Progenitor cell of endocrine pancreas (in vitro differentiated cells): ENCODE data around the gene PPAN. TPM values are rescaled to one million over a fixed set of nuclear protein-coding genes. Genes with fewer than 3 reads are reported as not detected.

Experiments used
- DNase-seq: peaks from one replicate; pipeline ENCODE4 v3.0.0; 2021; ENCODE audit warnings: low spot score; ENCODE audit not compliant: unreplicated experiment
- H3K27ac Mint-ChIP-seq: 2 replicates; pipeline ENCODE4 v1.8.0; 2021; ENCODE audit warnings: mild to moderate bottlenecking, moderate library complexity, mixed read lengths
- H3K27me3 Mint-ChIP-seq: 2 replicates; pipeline ENCODE4 v1.8.0; 2021; ENCODE audit warnings: mixed read lengths
- H3K36me3 Mint-ChIP-seq: 2 replicates; pipeline ENCODE4 v1.8.0; 2022; ENCODE audit warnings: mixed read lengths; ENCODE audit not compliant: insufficient read depth
- H3K4me1 Mint-ChIP-seq: 2 replicates; pipeline ENCODE4 v1.8.0; 2021; ENCODE audit warnings: low read depth, mixed read lengths
- H3K4me3 Mint-ChIP-seq: 2 replicates; pipeline ENCODE4 v1.8.0; 2021; ENCODE audit warnings: low read depth, mild to moderate bottlenecking, moderate library complexity, mixed read lengths
- H3K9me3 Mint-ChIP-seq: 2 replicates; pipeline ENCODE4 v1.8.0; 2021; ENCODE audit warnings: low read depth, mixed read lengths
- CTCF ChIP-seq: fragments of 200-600 bp; sonication (generic); IDR thresholded peaks from one replicate; pipeline ENCODE4 v1.5.0; 2021; ENCODE audit warnings: antibody characterized with exemption, mild to moderate bottlenecking; ENCODE audit not compliant: unreplicated experiment
- total RNA-seq: library from RNA; stranded (reverse); gene quantifications from 2 replicates; pipeline ENCODE4 v1.2.1, GENCODE V29; 2021

The PPAN gene
- total RNA-seq, 1 donor from 2014 or later: 51.5 TPM

DNA sequence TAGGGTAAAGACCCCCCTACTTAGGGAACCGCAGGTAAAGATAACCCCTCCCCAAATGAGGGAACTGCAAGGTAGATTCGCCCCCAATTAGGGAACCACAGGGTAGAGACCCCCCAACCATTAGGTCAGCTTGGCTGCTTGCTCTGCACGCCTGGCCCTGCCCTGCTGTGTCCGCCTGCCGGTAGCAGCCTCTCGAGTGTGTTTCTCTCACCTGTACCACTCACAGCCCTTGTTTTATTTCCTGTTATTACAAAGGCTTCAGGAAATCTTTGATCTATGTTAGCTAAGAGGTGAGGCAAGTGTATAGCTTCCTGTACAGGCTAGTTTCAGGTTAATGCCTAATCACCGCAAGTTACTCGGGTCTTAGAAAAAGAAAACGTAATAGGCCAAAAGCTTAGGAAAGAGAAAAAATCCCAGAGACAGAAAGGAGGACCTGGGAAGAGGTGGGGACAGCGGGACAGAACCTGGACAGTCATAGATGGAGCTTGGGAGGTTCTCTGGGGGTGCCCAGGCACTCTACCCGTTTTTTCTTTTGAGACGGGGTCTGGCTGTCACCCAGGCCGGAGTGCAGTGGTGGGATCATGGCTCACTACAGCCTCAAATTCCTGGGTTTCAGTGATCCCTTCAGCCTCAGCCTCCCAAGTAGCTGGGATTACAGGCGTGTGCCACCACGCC, 36.7 kb downstream of the PPAN start:
- no peak for TF ChIP-seq CTCF
- H3K36me3 Mint-ChIP-seq: peaks cover 13% of the 10 kb centered on the region
- no peaks in the 10 kb centered on the region for H3K27me3 Mint-ChIP-seq
- H3K4me1 Mint-ChIP-seq: no peaks in the 10 kb centered on the region
- no peak overlapping the region for H3K4me3 Mint-ChIP-seq
- no peak for DNase-seq
- no peaks in the 10 kb centered on the region for H3K9me3 Mint-ChIP-seq
- no peak overlapping the region for H3K27ac Mint-ChIP-seq

DNA sequence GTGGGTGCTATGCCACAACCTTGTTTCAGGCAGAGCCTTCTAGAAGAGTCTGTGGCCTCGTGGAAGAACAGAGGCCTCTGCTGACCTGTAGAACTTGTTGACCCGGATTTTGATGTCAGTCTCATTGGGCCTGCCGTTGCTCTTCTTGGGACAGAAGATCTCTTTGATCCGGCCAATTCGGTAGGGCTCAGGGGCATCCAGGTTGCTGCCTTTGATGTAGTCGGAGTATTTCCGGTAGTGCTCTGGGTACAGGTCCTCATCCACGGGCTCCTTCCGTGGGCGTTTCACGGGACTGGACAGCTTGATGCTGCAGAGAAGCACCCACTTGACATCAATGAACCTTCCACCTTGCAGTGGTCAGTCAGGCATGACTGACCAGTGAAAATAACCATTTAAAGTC, 37.5 kb downstream of the PPAN start:
- peaks cover 16% of the 10 kb centered on the region for H3K36me3 Mint-ChIP-seq
- no peak for DNase-seq
- no peak overlapping the region for H3K27ac Mint-ChIP-seq
- TF ChIP-seq CTCF: no peak
- H3K9me3 Mint-ChIP-seq: no peaks in the 10 kb centered on the region
- no peak overlapping the region for H3K4me3 Mint-ChIP-seq
- no peaks in the 10 kb centered on the region for H3K27me3 Mint-ChIP-seq
- no peaks in the 10 kb centered on the region for H3K4me1 Mint-ChIP-seq

DNA sequence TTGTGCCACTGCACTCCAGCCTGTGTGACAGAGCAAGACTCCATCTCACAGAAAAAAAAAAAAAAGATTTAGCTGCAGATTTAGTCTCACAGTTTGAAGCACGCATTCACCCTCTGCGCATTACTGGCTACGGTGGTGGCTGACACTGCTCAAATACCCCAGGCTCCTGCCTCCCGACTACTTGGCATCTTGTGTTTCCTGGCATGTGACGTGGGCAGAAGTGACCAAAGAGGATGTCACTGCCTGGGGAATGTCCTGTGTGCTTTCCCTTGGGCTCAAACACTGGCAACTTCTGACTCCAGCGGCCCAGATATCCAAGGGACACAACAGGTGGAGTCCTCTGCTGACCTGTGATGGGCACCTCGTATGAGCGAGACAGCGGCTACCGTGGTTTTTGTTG, 38.2 kb downstream of the PPAN start:
- no peak overlapping the region for H3K27ac Mint-ChIP-seq
- H3K27me3 Mint-ChIP-seq: no peaks in the 10 kb centered on the region
- H3K4me3 Mint-ChIP-seq: no peak overlapping the region
- no peaks in the 10 kb centered on the region for H3K4me1 Mint-ChIP-seq
- no peaks in the 10 kb centered on the region for H3K9me3 Mint-ChIP-seq
- no peak for TF ChIP-seq CTCF
- DNase-seq: no peak
- peaks cover 17% of the 10 kb centered on the region for H3K36me3 Mint-ChIP-seq

DNA sequence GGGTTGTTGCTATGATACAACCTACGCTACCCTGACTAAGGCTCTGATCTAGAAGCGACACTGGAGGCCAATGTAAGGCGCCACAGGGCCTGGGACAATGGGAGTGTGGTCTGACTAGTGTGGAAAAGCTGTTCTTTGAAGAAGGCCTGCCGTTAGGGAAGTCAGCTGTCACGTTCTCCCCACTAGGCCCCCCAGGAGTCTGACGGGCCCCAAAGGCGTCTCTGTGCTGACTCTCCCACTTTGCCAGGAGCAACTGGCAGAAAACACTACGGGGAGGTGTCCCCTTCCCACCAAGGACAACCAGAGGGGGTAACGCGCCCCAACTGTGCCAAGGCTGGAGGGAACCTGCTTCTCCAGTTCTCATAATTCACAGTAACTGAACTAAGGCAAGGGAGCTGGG, 38.9 kb downstream of the PPAN start:
- H3K27ac Mint-ChIP-seq: no peak overlapping the region
- H3K4me3 Mint-ChIP-seq: no peak overlapping the region
- DNase-seq: no peak
- no peaks in the 10 kb centered on the region for H3K4me1 Mint-ChIP-seq
- H3K36me3 Mint-ChIP-seq: peaks cover 17% of the 10 kb centered on the region
- TF ChIP-seq CTCF: no peak
- H3K27me3 Mint-ChIP-seq: no peaks in the 10 kb centered on the region
- H3K9me3 Mint-ChIP-seq: no peaks in the 10 kb centered on the region

DNA sequence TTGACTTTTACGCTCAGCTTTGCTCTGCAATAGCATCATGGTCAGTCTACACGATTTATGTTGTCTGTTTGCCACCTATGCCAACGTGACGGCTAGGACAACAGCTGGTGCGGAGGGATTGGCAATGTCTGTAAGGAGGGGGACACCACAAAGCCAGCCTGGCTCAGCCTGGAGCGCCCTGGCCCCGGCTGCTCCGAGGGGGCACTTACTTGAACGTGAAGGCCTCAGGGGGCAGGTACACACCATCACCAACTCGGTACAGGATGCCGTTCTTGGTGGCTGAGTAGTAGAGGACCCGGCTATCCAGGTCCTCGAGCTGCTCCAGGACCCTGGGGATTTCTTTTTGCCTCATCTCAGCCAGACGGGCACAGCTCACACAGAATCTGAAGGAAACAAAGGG, 40.0 kb downstream of the PPAN start:
- Mint-ChIP-seq H3K4me3 (no peak overlapping the region), H3K4me1 (no peaks in the 10 kb centered on the region), H3K27me3 (no peaks in the 10 kb centered on the region), H3K27ac (no peak overlapping the region), H3K36me3 (peaks cover 20% of the 10 kb centered on the region), H3K9me3 (no peaks in the 10 kb centered on the region)
- no peak for TF ChIP-seq CTCF
- no peak for DNase-seq
